Ovary (tissue), 9 donors: ENCODE results near the gene IRX6. TPM values are rescaled to one million over a fixed set of nuclear protein-coding genes. Genes with fewer than 3 reads are reported as not detected.

Experiments used
- DNase-seq, 5 donors: peaks; one replicate each; pipeline ENCODE4 v3.0.0-alpha.2; 2019 to 2020
- H3K27ac ChIP-seq, 2 donors: fragments of 200-600 bp; one replicate each; pipeline versions ENCODE4 v1.5.1 to v1.8.0; 2019 to 2022
- H3K27me3 ChIP-seq: fragments of 200-600 bp; one replicate; pipeline ENCODE4 v1.8.0; 2022
- H3K36me3 ChIP-seq: fragments of 200-600 bp; sonication (generic); one replicate; pipeline ENCODE4 v1.5.1; 2019
- H3K4me1 ChIP-seq: one replicate; pipeline ENCODE4 v1.8.1; 2013; ENCODE audit warnings: mild to moderate bottlenecking, moderate library complexity; ENCODE audit not compliant: insufficient read depth
- H3K4me3 ChIP-seq: fragments of 200-600 bp; sonication (generic); one replicate; pipeline ENCODE4 v1.5.1; 2017
- H3K9me3 ChIP-seq, 2 donors: fragments of 200-600 bp in 1 of 2; sonication (generic) in 1 of 2; one replicate each; pipeline versions ENCODE4 v1.5.1 to v1.8.1; 2013 to 2019; ENCODE audit warnings: mild to moderate bottlenecking in 1 of 2, moderate library complexity in 1 of 2
- EP300 ChIP-seq: sonication (generic); formaldehyde crosslinking; IDR thresholded peaks from one replicate; pipeline ENCODE4 v1.6.1; 2017; ENCODE audit warnings: antibody characterized with exemption
- POLR2A ChIP-seq: fragments of 450-650 bp; IDR thresholded peaks from one replicate; pipeline ENCODE4 v1.6.1; 2017; ENCODE audit warnings: antibody characterized with exemption, mild to moderate bottlenecking, moderate library complexity
- WGBS, 3 donors: extraction: QIAGEN DNeasy Blood & Tissue Kit in 1 of 3; methylation state at CpG; one replicate each; pipeline versions ENCODE4 v1.1.5 to v1.1.7; 2013 to 2017; 5-methylcytosine and 5-hydroxymethylcytosine counted together
- intact Hi-C, 4 donors: fragments of 100-400 bp; cut with DNase I; formaldehyde crosslinking; loops; one replicate each; pipeline versions ENCODE4 v1.11.0 to v1.15.1; 2022 to 2023
- polyA plus RNA-seq, 2 donors: library from polyadenylated mRNA; stranded (reverse); fragments of 200-250 nt in 1 of 2; fragments of 350-450 nt in 1 of 2; fragmentation: Illumina TruSeq in 1 of 2; extraction: RNeasy Lipid Tissue Mini Kit (QIAGEN cat#74804) in 1 of 2; gene quantifications; one replicate each; pipeline ENCODE4 v1.2.3, GENCODE V29; 2013 to 2014
- total RNA-seq, 7 donors: library from RNA; depleted of rRNA in 2 of 7; stranded (reverse); fragments of >200 nt in 2 of 7; fragmentation: NEBNext Ultra II Directional in 3 of 7; extraction: Animal tissue kit (Norgen Biotek cat#: 25700) in 3 of 7; gene quantifications; one replicate each; pipeline versions ENCODE4 v1.1.0 to v1.2.4, GENCODE V29; 2016 to 2023
- TF ChIP-seq, protein P1 (sequence below), 3 donors: fragments of 450-650 bp in 2 of 3; fragments of 200-600 bp in 1 of 3; IDR thresholded peaks; one replicate each; pipeline versions ENCODE4 v1.5.1 to v1.8.0; 2016 to 2022; ENCODE audit warnings: antibody characterized with exemption in 3 of 3, mild to moderate bottlenecking in 1 of 3
- donor health status: DM: no; HTN: no; CAD: no; lungs with moderate emphysema.
- donor health status: DM: no; HTN: no; CAD: no.
- donor health status: Bipolar disorder and iron deficiency.
- donor health status: DM: yes; HTN: yes; CAD: no.
- donor health status: DM: no; HTN: no; CAD: no.
- donor health status: DM: yes; HTN: yes; CAD: no.

IRX6 gene
- total and polyA plus RNA-seq, 9 donors: 0.06 to 0.80 (median 0.10) TPM; not detected in 3

DNA sequence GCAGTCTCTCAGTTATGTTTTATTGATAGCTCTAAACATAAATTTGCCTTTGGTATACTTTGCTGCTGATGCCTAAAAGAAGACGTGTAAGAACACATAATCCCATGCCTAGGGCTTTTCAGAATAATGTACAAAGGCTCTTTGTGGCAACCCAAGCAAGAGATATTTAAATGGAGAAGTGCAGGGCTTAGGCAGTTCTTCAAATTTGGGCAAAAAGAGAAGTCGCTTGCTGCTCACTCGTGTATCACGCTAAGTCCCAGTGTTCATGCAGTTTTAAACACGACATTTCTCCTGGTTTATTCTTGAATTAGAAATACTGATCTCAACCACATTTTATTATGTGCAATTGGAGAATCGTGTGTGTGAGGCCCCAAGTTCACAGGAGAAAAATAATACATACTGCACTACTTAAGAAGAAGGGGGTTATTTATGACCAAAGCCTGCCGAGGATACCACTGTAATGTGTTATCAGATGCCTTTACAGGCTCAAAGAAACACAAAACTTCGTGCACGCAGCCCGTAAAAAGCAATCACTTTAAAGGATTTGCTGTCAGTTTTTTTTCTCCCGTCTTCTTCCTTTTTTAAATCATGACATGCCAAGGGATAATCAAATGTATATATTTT, 22.5 kb upstream of the IRX6 start:
- Histone ChIP-seq H3K36me3 (no peaks in the 10 kb centered on the region), H3K9me3 (no peaks in the 10 kb centered on the region), H3K4me1 (no peaks in the 10 kb centered on the region), H3K27ac (no peak overlapping the region), H3K4me3 (no peak overlapping the region), H3K27me3 (no peaks in the 10 kb centered on the region)
- TF ChIP-seq POLR2A: no peak
- TF ChIP-seq, protein P1, sequence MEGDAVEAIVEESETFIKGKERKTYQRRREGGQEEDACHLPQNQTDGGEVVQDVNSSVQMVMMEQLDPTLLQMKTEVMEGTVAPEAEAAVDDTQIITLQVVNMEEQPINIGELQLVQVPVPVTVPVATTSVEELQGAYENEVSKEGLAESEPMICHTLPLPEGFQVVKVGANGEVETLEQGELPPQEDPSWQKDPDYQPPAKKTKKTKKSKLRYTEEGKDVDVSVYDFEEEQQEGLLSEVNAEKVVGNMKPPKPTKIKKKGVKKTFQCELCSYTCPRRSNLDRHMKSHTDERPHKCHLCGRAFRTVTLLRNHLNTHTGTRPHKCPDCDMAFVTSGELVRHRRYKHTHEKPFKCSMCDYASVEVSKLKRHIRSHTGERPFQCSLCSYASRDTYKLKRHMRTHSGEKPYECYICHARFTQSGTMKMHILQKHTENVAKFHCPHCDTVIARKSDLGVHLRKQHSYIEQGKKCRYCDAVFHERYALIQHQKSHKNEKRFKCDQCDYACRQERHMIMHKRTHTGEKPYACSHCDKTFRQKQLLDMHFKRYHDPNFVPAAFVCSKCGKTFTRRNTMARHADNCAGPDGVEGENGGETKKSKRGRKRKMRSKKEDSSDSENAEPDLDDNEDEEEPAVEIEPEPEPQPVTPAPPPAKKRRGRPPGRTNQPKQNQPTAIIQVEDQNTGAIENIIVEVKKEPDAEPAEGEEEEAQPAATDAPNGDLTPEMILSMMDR (IDR thresholded peaks at IDR 0.05): no peak
- TF ChIP-seq EP300: no peak
- WGBS, 3 donors: 26 to 40% (median 33%) methylated on average over 11 of the region's 11 CpGs
- intact Hi-C loops: no loop called here
- DNase-seq: no peak

DNA sequence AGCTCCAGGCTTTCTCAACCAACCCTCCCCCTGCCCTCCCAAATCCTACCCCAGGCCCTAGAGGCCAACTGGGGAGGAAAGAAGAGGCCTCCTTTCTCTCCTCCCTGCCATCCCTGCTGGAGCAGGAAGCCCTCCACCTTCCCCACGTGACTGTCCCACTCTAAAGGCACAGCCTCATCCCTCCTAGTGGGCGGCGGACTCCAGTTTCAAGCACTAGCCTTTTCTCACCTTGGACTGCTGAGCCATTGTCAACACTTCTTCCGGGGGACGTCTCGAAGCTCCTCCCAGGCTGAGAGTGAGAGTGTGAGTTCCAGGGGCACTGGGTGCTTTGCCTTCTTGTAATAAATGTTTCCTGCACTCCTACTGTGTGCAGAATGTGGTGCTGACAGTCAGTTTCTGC, 21.4 kb upstream of the IRX6 start:
- intact Hi-C loops: no loop called here
- no peak for DNase-seq
- no peak overlapping the region for H3K27ac ChIP-seq
- no peaks in the 10 kb centered on the region for H3K27me3 ChIP-seq
- H3K4me1 ChIP-seq: no peaks in the 10 kb centered on the region
- H3K36me3 ChIP-seq: no peaks in the 10 kb centered on the region
- H3K9me3 ChIP-seq: no peaks in the 10 kb centered on the region
- H3K4me3 ChIP-seq: no peak overlapping the region
- TF ChIP-seq, protein P1 (IDR thresholded peaks at IDR 0.05): no peak
- TF ChIP-seq EP300: no peak
- no peak for TF ChIP-seq POLR2A
- 39 to 51% (median 41%) methylated on average over 6 of the region's 6 CpGs for WGBS, 3 donors

DNA sequence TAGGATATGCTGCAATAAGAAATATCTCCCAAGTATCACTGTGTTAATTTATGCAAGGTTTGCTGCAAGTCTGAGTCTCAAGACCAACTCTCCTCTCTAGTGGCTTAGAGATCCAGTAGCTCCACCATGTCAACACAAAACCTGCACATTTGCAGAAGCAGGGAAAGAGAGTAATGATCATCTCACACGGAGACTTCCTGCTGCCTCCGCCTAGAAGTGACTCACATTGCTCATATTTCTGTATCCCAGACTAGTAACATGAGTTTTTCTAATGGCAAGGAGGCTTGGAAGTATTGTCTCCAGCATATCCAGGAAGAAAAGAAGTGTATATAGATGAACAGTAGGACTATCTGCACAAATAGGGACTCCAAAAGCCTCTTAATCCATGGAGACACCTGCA, 15.0 kb upstream of the IRX6 start:
- H3K4me1 ChIP-seq: no peaks in the 10 kb centered on the region
- TF ChIP-seq EP300: no peak
- TF ChIP-seq, protein P1 (IDR thresholded peaks at IDR 0.05): no peak
- TF ChIP-seq POLR2A: no peak
- 82 to 90% (median 85%) methylated on average over 2 of the region's 2 CpGs for WGBS, 3 donors
- no peak overlapping the region for H3K27ac ChIP-seq
- no peaks in the 10 kb centered on the region for H3K27me3 ChIP-seq
- no peaks in the 10 kb centered on the region for H3K36me3 ChIP-seq
- DNase-seq: no peak
- intact Hi-C loops: no loop called here
- H3K9me3 ChIP-seq: no peaks in the 10 kb centered on the region
- H3K4me3 ChIP-seq: no peak overlapping the region

DNA sequence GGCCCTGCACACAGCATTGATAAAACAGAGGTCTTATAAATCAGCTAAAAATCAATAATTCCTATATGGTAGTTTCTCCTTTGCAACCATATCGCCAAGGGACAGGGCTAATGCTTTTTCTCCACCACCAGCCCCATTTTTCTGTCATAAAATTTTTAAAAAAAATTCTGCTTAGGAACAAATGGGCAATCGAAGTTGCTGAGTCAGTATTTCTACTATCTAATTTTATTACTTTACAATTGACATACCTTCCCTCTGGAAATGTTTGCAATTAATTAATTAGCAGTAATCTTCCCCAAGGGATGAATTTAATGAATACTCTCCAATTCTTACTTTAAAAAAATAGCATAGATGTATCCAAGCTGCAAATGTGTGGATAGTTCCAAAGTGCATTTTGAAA, 1.7 kb upstream of the IRX6 start:
- Histone ChIP-seq H3K4me3 (no peak overlapping the region), H3K4me1 (no peaks in the 10 kb centered on the region), H3K27ac (no peak overlapping the region), H3K27me3 (no peaks in the 10 kb centered on the region), H3K9me3 (no peaks in the 10 kb centered on the region), H3K36me3 (no peaks in the 10 kb centered on the region)
- WGBS, 3 donors: 58 to 72% (median 59%) methylated on average over 2 of the region's 2 CpGs
- TF ChIP-seq POLR2A (no peak), EP300 (no peak)
- TF ChIP-seq, protein P1 (IDR thresholded peaks at IDR 0.05): no peak
- intact Hi-C loops: no loop called here
- DNase-seq: no peak
